GM18909 (cell line): Measurements from ENCODE around the gene DEDD2.
A peak's percentile ranks its signal among the peaks of the same experiment; 100 is the strongest.

Source experiments
- ATAC-seq: cut with Tn5 transposase; IDR thresholded peaks from one replicate; pipeline ENCODE4 v1.9.1; 2021; ENCODE audit warnings: mild to moderate bottlenecking; ENCODE audit not compliant: unreplicated experiment, poor library complexity

Gene DEDD2

GRCh38 chr19:42229855-42230351 lies 12.4 kb upstream of the DEDD2 start:
- no peak for ATAC-seq

DNA sequence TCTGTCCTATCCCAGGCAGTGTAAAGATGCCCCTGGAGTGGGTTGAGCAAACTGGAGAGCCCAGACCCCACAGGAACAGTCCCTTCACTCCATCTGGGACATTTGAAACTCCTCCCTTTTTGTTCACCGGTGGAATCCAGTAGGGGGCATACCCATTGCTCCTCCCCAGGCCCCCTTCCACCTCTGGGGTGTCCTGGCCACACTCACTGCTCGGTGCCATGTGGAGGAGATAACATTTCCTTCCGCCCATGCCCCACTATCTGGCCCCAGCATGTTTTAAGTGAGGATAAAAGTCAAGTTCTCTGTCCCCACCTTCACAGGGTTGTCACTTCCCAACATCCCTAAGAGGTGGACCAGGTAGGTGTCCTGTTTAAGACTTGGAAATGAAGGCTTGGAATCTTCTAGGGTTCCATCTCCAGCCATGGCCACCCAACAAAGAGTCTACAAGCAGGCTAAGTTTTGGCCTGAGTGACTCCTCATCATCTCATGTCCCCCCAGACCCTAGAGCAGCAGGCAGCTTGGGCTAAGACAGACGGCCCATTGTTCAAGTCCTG lies 11.9 kb upstream of the DEDD2 start:
- no peak for ATAC-seq

- no peak for ATAC-seq
These were observed 11.2 kb upstream of the DEDD2 start for GRCh38 chr19:42228641-42229040.

DNA sequence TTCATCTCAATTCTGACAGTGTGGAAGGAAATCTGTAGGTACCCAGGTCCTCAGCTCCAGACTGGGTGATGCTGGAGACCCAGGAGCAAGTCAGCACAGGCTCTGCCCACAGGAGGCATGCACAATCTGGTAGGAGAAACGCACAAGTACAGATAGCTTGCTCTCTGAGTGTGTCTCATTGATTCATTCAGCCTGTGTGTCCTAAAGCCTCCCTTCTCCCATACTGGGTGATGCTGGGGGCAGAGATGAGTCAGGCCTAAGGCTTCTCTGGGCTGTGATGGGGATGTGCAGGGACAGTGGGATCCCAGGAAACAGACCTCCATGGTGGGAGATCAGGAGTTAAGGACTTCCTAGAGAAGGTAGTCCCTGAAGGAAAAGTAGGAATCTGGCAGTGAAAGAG lies 9.4 kb upstream of the DEDD2 start:
- no peak for ATAC-seq

- no peak for ATAC-seq
These were observed 8.3 kb upstream of the DEDD2 start for GRCh38 chr19:42225718-42226292.

GRCh38 chr19:42224940-42225717 lies 7.7 kb upstream of the DEDD2 start:
- ATAC-seq: no peak

DNA sequence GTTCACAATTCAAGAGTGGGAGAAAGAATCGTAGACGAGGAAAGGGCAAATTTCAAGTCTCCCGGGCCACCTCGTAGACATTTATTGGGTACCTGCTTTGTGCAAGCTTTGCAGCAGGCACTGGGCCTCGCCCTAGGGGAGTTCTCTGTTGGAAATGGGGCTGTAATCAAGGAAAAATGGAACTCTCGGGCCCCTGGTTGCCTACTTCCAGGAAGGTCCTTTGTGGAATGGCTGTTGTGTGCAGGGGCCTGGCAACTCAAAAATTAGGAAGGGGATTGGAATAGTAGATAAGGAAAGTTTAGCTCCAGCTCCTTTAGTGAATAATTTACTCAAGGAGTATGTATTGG lies 3.2 kb upstream of the DEDD2 start:
- ATAC-seq: no peak

DNA sequence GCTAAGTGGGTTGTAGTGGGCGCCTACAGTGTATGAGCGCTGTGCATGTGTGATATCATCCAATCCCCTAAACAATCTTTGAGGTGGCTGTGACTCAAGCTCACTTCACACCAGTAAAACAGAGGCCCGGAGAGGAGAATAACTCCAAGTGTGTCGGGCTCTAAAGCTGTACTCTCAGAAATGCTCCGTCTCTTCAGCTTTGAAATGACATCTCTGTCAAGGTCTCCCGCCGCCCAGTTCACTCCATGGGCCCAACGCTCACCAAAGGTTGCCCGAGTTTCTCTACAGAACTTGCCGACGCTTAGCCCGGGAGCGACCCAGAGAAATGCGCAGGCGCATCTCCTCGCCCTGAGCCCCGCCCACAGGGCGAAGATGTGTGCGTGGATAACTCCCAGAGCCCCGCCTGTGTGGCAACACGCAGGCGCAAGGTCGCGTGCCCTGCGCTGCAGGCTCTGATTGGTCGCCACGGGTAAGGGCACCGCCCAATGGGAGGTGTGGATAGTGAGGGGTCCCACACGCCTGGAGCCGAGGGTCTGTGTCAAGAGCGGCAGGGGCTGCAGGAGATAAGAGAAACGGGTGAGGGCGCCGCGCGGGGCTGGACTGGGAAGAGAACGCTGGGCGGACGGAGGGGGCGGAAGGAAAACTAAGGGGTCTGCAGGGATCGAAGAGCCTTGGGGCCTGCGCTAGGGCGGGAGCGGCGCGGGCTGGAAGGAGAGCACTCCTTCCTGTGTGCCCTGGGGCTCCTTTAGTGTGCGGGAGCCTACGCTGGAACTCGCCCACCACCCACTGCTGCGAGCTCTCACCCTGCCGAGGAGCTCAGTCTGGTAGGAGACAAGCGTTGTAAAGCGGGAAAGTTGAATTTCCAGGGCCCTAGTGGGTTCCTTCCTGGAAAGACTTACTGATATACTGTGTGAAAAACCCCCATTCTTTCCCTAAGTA lies 2.6 kb upstream of the DEDD2 start, which contains the start of gene ZNF526:
ZNF526 (plus strand) TSS at position 501 of the 939 bp plus-strand sequence. CDS start 4,092 bp downstream, outside the sequence.
- peak; percentile 76 for ATAC-seq

- ATAC-seq: peak; percentile 0
These were observed 591 bp downstream of the DEDD2 start for GRCh38 chr19:42216653-42217519.

GRCh38 chr19:42214810-42215485 lies 2.5 kb downstream of the DEDD2 start:
- ATAC-seq: no peak

DNA sequence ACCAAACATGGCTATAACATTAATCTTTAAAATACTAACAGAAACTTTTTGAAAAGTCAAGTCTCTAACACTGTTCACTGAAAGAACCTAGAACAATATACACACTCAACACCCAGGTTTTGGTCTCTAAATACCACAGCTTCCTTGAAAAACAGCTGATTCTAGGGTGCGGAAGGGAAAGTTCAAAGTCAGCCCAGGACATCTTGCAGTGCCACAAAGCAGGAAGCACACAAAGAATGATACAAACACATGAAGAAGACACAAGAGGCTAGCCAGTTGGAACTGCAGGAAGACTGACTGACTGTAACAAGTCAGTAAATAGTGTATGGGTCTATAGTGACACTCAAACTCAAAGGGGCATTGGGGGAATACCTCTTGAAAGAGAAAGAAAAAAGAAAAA lies 4.6 kb downstream of the DEDD2 start:
- ATAC-seq: no peak

GRCh38 chr19:42208612-42209011 lies 8.9 kb downstream of the DEDD2 start:
- no peak for ATAC-seq

DNA sequence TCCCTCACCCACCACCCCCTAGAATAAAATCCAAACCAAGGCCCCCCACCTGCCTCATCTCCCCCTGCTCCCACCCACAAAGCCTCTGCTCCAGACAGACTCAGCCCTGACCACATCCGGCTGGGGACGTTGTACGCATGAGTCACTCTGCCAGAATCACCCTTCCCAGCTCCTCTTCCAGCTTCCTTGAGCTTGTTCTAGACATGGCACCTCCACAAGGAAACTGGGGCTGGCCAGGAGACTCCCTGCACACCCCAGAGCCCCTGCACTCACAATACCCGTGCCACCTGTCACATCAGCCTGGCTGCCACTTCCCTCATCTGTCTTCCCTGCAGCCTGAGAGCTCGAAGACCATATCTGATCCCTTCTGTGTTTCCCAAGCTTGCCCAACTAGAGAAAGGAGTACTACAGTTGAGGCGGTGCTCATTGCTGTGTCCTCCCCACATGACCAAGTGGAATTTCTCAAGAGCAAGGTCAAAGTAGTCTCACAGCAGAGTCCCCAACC lies 9.7 kb downstream of the DEDD2 start:
- ATAC-seq: no peak

DNA sequence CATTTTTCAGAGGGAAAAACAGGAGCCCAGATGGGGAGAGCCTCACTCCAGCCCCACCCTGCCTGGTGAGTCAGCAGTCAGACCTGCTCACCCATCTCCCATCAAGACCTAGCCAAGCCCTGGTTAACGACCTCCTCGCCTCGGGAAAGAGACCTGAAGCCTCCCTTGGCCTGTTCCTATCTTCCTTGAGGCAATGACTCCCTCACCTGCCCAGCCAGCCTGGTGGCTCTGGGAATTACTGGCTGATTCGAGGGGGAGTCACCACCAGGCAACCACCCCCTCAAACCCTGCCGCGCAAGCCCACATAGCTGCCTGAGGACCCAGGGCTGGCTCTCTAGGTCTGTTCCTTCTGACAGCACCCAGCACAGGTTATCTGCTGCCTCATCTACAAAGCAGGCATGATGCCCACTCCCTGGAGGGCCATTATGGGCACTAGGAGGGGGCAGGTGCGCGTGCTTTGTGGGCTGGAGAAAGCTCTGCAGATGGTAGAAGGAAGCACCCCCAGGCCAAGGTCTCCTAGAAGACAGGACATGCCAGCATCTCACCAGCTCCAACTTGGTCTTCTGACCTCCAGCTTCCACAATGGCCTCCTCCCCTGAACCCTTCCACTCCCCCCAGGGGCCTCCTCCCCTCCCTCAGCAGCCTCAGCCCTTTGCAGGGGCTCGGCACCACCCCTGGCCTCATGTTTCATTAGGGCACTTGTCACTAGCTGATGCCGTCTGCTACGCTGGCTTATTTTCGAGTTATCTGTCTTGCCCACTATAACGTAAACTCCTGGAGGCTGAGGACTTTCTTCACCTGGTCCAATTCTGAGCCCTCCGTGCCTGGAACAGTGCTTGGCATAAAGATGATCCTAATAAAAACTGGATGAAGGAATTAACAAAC lies 10.4 kb downstream of the DEDD2 start:
- no peak for ATAC-seq

DNA sequence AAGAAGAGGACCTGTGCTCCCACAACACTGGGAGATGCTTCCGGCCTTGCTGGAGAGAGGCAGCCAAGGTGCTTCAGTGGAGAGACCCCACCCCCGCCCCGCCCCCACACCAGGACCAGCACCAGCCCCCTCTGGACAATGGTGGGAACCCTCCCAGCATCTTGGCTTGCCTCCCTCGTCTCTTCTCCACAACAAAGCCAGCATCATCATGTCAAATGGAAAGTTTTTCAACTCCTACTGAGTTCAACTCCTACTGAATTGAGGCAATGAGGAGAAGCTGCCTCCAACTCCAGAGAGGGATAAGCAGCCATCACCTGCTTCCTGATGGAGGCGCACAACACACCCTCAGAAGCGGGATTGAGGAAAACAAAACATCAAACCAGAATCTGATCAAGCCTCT lies 12.8 kb downstream of the DEDD2 start:
- no peak for ATAC-seq

DNA sequence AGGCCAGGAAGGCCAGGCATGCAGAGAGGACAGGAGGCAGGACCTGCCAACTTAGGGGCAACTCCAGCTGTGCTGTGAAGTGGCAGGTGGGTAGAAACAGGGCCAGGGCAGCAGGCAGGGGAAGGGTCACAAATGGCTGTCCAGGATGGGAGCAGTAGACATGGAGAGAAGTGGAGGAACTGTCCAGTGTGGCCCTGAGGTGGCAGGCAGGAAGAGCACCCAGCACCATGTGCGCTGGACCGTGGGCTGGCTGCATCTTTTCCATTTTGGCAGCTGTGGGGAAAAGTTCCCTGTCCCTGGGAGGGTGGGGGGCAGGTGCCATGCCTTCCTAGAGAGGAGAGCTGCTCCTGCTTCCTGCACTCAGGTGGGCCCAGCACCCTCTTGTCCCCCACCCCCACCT lies 13.8 kb downstream of the DEDD2 start:
- ATAC-seq: no peak

DNA sequence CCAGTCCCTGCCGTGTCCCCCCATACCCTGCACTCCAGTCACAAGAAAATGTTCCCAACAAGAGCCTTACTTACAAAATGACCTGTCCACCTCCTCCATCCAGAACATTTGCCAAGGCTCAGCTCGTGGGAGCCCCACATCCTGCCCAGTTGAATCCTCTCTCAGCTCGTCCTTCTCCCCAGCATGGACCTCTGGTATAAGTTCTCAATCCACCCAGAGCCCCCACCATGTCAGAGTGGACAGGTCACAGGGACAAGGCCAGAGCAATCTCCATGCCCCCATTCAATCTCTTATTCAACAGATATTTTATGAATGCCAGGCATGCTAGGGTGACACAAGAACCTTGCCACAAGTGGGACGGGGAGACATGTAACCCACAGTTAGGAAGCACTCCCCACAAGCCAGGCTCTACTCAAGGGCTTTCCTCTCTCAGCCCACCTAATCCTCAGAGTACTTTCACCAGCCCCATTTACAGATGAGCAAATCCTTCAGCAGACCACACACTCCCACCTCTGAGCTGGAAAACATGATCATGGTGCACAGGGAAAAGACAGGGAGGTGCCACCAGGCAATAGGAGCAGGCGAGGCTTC lies 15.1 kb downstream of the DEDD2 start:
- ATAC-seq: no peak
